Esophagus muscularis mucosa (tissue), 3 donors: Measurements from ENCODE around the gene VMP1.

ENCODE experiments used
- CTCF ChIP-seq, 3 experiments: fragments of 200-600 bp in 2 of 3; fragments of 450-650 bp in 1 of 3; sonication (generic) in 2 of 3; IDR thresholded peaks; one replicate each; pipeline ENCODE4 v1.5.1; 2017 to 2019; ENCODE audit warnings: antibody characterized with exemption in 3 of 3, mild to moderate bottlenecking in 2 of 3, moderate library complexity in 1 of 3
- POLR2A ChIP-seq: fragments of 450-650 bp; IDR thresholded peaks from one replicate; pipeline ENCODE4 v1.6.1; 2017; ENCODE audit warnings: antibody characterized with exemption, moderate library complexity, mild to moderate bottlenecking, low read depth

GRCh38 chr17:59678918-59679317 lies 28.5 kb upstream of the VMP1 start:
- TF ChIP-seq POLR2A, result no peak
- no peak for TF ChIP-seq CTCF (IDR thresholded peaks at IDR 0.05)
